Fibroblast of lung (primary cell): Measurements from ENCODE around the gene ZBTB9. TPM values are rescaled to one million over a fixed set of nuclear protein-coding genes. Genes with fewer than 3 reads are reported as not detected.

ENCODE experiments used
- DNase-seq, 2 donors: peaks; one replicate each; pipeline versions ENCODE4 v3.0.0 to v3.0.0-alpha.2; 2010; ENCODE audit warnings: low read depth in 2 of 2
- H2AFZ ChIP-seq: 2 replicates; pipeline ENCODE4 v1.5.1; 2012; ENCODE audit warnings: low read length, control low read depth, inconsistent platforms
- H3K27ac ChIP-seq: 2 replicates; pipeline ENCODE4 v1.5.1; 2011; ENCODE audit warnings: low read length, control low read depth; ENCODE audit not compliant: insufficient read depth
- H3K27me3 ChIP-seq: 2 replicates; pipeline ENCODE4 v1.5.1; 2011; ENCODE audit warnings: mild to moderate bottlenecking, low read length; ENCODE audit not compliant: control insufficient read depth, insufficient read depth
- H3K36me3 ChIP-seq: 2 replicates; pipeline ENCODE4 v1.5.1; 2011; ENCODE audit warnings: low read length; ENCODE audit not compliant: control insufficient read depth, insufficient read depth
- H3K4me1 ChIP-seq: 2 replicates; pipeline ENCODE4 v1.5.1; 2011; ENCODE audit warnings: low read length; ENCODE audit not compliant: control insufficient read depth, insufficient read depth; ENCODE audit errors: extremely low read depth
- H3K4me2 ChIP-seq: 2 replicates; pipeline ENCODE4 v1.5.1; 2011; ENCODE audit warnings: low read length, control low read depth; ENCODE audit not compliant: insufficient read depth; ENCODE audit errors: extremely low read depth
- H3K4me3 ChIP-seq, 4 experiments: fragments of 200-600 bp in 1 of 4; sonication (generic) in 1 of 4; replicated peaks in 1 of 4; 2 replicates each; pipeline ENCODE4 v1.5.1; 2011 to 2016; ENCODE audit warnings: low read length in 4 of 4, low read depth in 3 of 4, mild to moderate bottlenecking in 3 of 4, control low read depth in 2 of 4, inconsistent platforms in 1 of 4, mixed read lengths in 1 of 4; ENCODE audit not compliant: insufficient read depth in 1 of 4; ENCODE audit errors: control extremely low read depth in 1 of 4
- H3K79me2 ChIP-seq: 2 replicates; pipeline ENCODE4 v1.5.1; 2012; ENCODE audit warnings: mild to moderate bottlenecking, low read length, inconsistent platforms; ENCODE audit not compliant: control insufficient read depth, insufficient read depth
- H3K9ac ChIP-seq: 2 replicates; pipeline ENCODE4 v1.5.1; 2011; ENCODE audit warnings: mild to moderate bottlenecking, low read length, control low read depth; ENCODE audit not compliant: insufficient read depth
- H3K9me3 ChIP-seq: 2 replicates; pipeline ENCODE4 v1.5.1; 2012; ENCODE audit warnings: low read depth, low read length; ENCODE audit not compliant: control insufficient read depth, insufficient read depth
- H4K20me1 ChIP-seq: 2 replicates; pipeline ENCODE4 v1.5.1; 2011; ENCODE audit warnings: low read length; ENCODE audit not compliant: control insufficient read depth, insufficient read depth; ENCODE audit errors: extremely low read depth
- EZH2 ChIP-seq: IDR thresholded peaks from 2 replicates; pipeline ENCODE4 v1.5.1; 2012; ENCODE audit warnings: low read length, control low read depth, mild to moderate bottlenecking; ENCODE audit errors: missing control alignments
- polyA minus RNA-seq: library from RNA; depleted of rRNA, polyadenylated mRNA; stranded (reverse); fragments of >200 nt; gene quantifications from 2 replicates; pipeline ENCODE4 v1.2.3, GENCODE V29; 2011; ENCODE audit warnings: low replicate concordance
- polyA plus RNA-seq, 2 donors: library from polyadenylated mRNA; depleted of rRNA in 1 of 2; stranded (reverse) in 1 of 2; unstranded in 1 of 2; fragments of >200 nt; gene quantifications; 2 replicates each; pipeline ENCODE4 v1.2.1, GENCODE V29; 2011 to 2012; ENCODE audit warnings: missing spikeins in 1 of 2
- total RNA-seq: library from RNA; depleted of rRNA; stranded (reverse); fragments of >200 nt; gene quantifications from 2 replicates; pipeline ENCODE4 v1.2.1, GENCODE V29; 2014
- TF ChIP-seq, protein P1 (sequence below), 2 donors: IDR thresholded peaks in 1 of 2; conservative IDR thresholded peaks in 1 of 2; 1 replicate in 1 of 2; 2 replicates in 1 of 2; pipeline ENCODE4 v1.5.1; 2011 to 2012; ENCODE audit warnings: low read length in 2 of 2, control low read depth in 1 of 2, inconsistent platforms in 1 of 2, low read depth in 1 of 2, mild to moderate bottlenecking in 1 of 2

The ZBTB9 gene, protein sequence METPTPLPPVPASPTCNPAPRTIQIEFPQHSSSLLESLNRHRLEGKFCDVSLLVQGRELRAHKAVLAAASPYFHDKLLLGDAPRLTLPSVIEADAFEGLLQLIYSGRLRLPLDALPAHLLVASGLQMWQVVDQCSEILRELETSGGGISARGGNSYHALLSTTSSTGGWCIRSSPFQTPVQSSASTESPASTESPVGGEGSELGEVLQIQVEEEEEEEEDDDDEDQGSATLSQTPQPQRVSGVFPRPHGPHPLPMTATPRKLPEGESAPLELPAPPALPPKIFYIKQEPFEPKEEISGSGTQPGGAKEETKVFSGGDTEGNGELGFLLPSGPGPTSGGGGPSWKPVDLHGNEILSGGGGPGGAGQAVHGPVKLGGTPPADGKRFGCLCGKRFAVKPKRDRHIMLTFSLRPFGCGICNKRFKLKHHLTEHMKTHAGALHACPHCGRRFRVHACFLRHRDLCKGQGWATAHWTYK
- total RNA-seq (4.1 and 4.9 TPM in 2 replicates), polyA plus RNA-seq (5.2 and 6.7 TPM in 2 replicates), polyA minus RNA-seq (5.5 and 10.2 TPM in 2 replicates)
- polyA plus RNA-seq (2012), result 5.6 and 8.8 TPM in 2 replicates

DNA sequence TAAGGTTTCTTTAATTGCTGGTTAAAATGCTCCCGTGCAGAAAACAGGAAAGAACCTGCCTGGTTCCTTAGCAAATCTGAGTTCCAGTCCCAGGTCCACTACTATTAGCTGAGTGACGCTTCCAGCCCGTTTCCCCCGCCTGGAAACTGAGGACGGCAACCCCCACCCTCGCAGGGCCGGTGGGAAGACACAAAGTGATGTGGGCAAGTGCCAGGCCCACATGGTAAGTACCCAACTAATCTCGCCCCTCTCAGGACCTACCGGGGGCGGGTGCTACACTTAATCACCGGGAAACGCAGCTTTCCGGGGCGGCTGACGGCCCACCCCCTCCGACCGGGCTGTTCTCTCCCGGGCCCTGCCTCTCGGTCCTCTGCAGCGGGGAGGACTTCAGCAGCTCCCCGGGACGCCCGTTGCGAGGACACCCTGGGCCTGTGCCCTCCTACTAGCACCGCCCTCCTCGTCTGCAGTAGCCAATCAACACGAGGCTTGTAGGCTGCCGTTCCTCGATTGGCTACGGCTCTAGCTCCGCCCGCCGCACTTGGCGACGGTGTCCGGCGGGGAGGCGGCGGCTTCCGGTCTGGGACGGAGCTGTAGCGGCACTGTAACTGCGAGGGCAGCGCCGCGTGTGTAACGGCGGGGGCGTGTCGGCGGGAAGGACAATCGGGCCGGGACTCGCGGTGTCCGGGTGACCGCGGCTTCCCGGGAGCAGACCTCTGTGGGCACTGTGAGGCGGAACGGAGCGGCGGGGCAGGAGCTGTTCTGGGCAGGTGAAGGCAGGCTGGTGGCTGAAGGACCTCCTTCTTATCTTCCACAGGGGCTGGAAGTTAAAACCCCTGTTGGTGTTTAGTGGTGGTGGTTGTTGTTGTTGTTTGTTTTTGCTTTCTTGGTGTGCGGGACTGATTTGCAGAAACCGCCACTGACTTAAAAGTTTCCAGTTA, at the start of gene ZBTB9:
Gene ZBTB9 (plus strand): TSS at position 568 of the 938 bp plus-strand sequence. CDS start 525 bp downstream, outside the sequence.
- Histone ChIP-seq H4K20me1 (no peaks in the 10 kb centered on the region), H3K4me1 (peaks cover 2% of the 10 kb centered on the region), H3K27me3 (no peaks in the 10 kb centered on the region), H3K9ac (peak within 1 kb of the TSS; percentile 71), H2AFZ (peak within 1 kb of the TSS; percentile 86), H3K4me2 (peak within 1 kb of the TSS; percentile 98), H3K9me3 (no peaks in the 10 kb centered on the region), H3K4me3 (peak within 1 kb of the TSS; percentile 72 to 97 (median 90)), H3K79me2 (peaks cover 9% of the 10 kb centered on the region), H3K27ac (peak within 1 kb of the TSS; percentile 62), H3K36me3 (peaks cover 9% of the 10 kb centered on the region)
- TF ChIP-seq, protein P1, sequence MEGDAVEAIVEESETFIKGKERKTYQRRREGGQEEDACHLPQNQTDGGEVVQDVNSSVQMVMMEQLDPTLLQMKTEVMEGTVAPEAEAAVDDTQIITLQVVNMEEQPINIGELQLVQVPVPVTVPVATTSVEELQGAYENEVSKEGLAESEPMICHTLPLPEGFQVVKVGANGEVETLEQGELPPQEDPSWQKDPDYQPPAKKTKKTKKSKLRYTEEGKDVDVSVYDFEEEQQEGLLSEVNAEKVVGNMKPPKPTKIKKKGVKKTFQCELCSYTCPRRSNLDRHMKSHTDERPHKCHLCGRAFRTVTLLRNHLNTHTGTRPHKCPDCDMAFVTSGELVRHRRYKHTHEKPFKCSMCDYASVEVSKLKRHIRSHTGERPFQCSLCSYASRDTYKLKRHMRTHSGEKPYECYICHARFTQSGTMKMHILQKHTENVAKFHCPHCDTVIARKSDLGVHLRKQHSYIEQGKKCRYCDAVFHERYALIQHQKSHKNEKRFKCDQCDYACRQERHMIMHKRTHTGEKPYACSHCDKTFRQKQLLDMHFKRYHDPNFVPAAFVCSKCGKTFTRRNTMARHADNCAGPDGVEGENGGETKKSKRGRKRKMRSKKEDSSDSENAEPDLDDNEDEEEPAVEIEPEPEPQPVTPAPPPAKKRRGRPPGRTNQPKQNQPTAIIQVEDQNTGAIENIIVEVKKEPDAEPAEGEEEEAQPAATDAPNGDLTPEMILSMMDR (conservative IDR thresholded peaks at IDR 0.05 in 1 of 2, IDR thresholded peaks at IDR 0.05 in 1 of 2; ENCODE audit: low read depth in 1 of 2, low read length in 2 of 2), result no peak
- no peak for TF ChIP-seq EZH2
- peak; percentile 95 for DNase-seq

DNA sequence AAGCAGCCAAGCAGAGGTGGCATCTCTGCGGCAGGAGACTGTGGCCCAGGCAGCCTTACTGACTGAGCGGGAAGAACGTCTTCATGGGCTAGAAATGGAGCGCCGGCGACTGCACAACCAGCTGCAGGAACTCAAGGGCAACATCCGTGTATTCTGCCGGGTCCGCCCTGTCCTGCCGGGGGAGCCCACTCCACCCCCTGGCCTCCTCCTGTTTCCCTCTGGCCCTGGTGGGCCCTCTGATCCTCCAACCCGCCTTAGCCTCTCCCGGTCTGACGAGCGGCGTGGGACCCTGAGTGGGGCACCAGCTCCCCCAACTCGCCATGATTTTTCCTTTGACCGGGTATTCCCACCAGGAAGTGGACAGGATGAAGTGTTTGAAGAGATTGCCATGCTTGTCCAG, 49.5 kb upstream of the ZBTB9 start:
- H3K27me3 ChIP-seq, result no peaks in the 10 kb centered on the region
- no peak overlapping the region for H2AFZ ChIP-seq
- peaks cover 3% of the 10 kb centered on the region for H3K4me1 ChIP-seq
- no peak overlapping the region for H3K4me3 ChIP-seq
- H3K79me2 ChIP-seq, result peaks cover 1% of the 10 kb centered on the region
- TF ChIP-seq EZH2, result no peak
- TF ChIP-seq, protein P1 (conservative IDR thresholded peaks at IDR 0.05 in 1 of 2, IDR thresholded peaks at IDR 0.05 in 1 of 2; ENCODE audit: low read depth in 1 of 2, low read length in 2 of 2), result no peak
- no peak for DNase-seq
- H4K20me1 ChIP-seq, result no peaks in the 10 kb centered on the region
- no peak overlapping the region for H3K9ac ChIP-seq
- H3K36me3 ChIP-seq, result peaks cover 18% of the 10 kb centered on the region
- no peak overlapping the region for H3K4me2 ChIP-seq
- no peaks in the 10 kb centered on the region for H3K9me3 ChIP-seq
- H3K27ac ChIP-seq, result no peak overlapping the region
